Kidney (tissue), 22 donors: Measurements from ENCODE around the gene ZAR1L. TPM values are rescaled to one million over a fixed set of nuclear protein-coding genes. Genes with fewer than 3 reads are reported as not detected.
"Not testable (repeated sequence)": the region's sequence is repeated elsewhere in the genome, so short reads cannot be mapped to it uniquely, and the experiment has no call there.

Experiments
- DNase-seq, 5 donors: peaks; one replicate each; pipeline ENCODE4 v3.0.0-alpha.2; 2013 to 2020
- FAIRE-seq: peaks from 2 replicates; lab custom pipeline; 2012; peaks lifted over from hg19 to GRCh38; lab: Jason Lieb, UNC
- H3K27ac ChIP-seq, 2 donors: one replicate each; pipeline ENCODE4 v1.7.0; 2013; ENCODE audit warnings: low read depth in 2 of 2, low read length in 2 of 2, inconsistent platforms in 1 of 2
- H3K27me3 ChIP-seq: one replicate; pipeline ENCODE4 v1.7.1; 2013; ENCODE audit warnings: low read length, inconsistent platforms; ENCODE audit not compliant: control insufficient read depth, insufficient read depth
- H3K36me3 ChIP-seq, 3 donors: one replicate each; pipeline versions ENCODE4 v1.7.0 to v1.7.1; 2013; ENCODE audit warnings: low read length in 3 of 3, control low read depth in 1 of 3, inconsistent platforms in 1 of 3; ENCODE audit not compliant: insufficient read depth in 3 of 3, control insufficient read depth in 2 of 3
- H3K4me1 ChIP-seq, 3 donors: one replicate each; pipeline versions ENCODE4 v1.7.0 to v1.7.1; 2013; ENCODE audit warnings: low read length in 3 of 3, inconsistent platforms in 1 of 3, low read depth in 1 of 3; ENCODE audit not compliant: control insufficient read depth in 2 of 3, insufficient read depth in 2 of 3
- H3K4me3 ChIP-seq, 3 donors: one replicate each; pipeline versions ENCODE4 v1.7.0 to v1.8.1; 2013; ENCODE audit warnings: low read length in 3 of 3, control low read depth in 1 of 3, inconsistent platforms in 1 of 3
- H3K9ac ChIP-seq, 3 donors: one replicate each; pipeline versions ENCODE4 v1.7.0 to v1.7.1; 2013; ENCODE audit warnings: low read length in 3 of 3, control low read depth in 1 of 3, inconsistent platforms in 1 of 3
- H3K9me3 ChIP-seq, 3 donors: one replicate each; pipeline versions ENCODE4 v1.7.0 to v1.7.1; 2013; ENCODE audit warnings: low read length in 3 of 3, control low read depth in 1 of 3, inconsistent platforms in 1 of 3; ENCODE audit not compliant: control insufficient read depth in 2 of 3, insufficient read depth in 1 of 3
- CTCF ChIP-seq: IDR thresholded peaks from 3 replicates; pipeline ENCODE4 v1.5.1; 2012; ENCODE audit warnings: mild to moderate bottlenecking, moderate library complexity, borderline replicate concordance; ENCODE audit not compliant: insufficient read depth; ENCODE audit errors: extremely low read depth
- intact Hi-C: fragments of 100-400 bp; cut with DNase I; formaldehyde crosslinking; loops from one replicate; pipeline ENCODE4 v1.11.1; 2022
- long read RNA-seq, 10 donors: library from polyadenylated mRNA in 1 of 10; unstranded in 1 of 10; transcript quantifications; one replicate each; pipeline ENCODE4 v2.0.0 and lab custom pipeline, GENCODE V29; 2021 to 2026
- polyA plus RNA-seq: library from polyadenylated mRNA; stranded (reverse); fragments of 350-450 nt; fragmentation: Illumina TruSeq; extraction: RNeasy Lipid Tissue Mini Kit (QIAGEN cat#74804); gene quantifications from one replicate; pipeline ENCODE4 v1.2.3, GENCODE V29; 2014; ENCODE audit warnings: low read depth, low replicate concordance; ENCODE audit not compliant: insufficient read depth
- total RNA-seq: library from RNA; stranded (reverse); fragmentation: NEBNext Ultra II Directional; extraction: Animal tissue kit (Norgen Biotek cat#: 25700); gene quantifications from one replicate; pipeline ENCODE4 v1.2.1, GENCODE V29; 2021
- donor health status: control.
- donor health status: control.
- donor health status: control.
- donor health status: control.
- donor health status: control.
- donor health status: DM: yes; HTN: yes; CAD: no.
- donor health status: Normal renal cell carcinoma (clear cell type).

ZAR1L gene
- total RNA-seq (not detected), polyA plus RNA-seq (not detected)
- long read RNA-seq, donor 1 = 0 reads
- long read RNA-seq, donor 2 = 0 reads
- long read RNA-seq, donor 3 = 0 reads
- long read RNA-seq, donor 4 = 0 reads
- long read RNA-seq, donor 5 = 0 reads
- long read RNA-seq, donor 6 = 0 reads
- long read RNA-seq, donor 7 = 0 reads
- long read RNA-seq, donor 8 = 0 reads
- long read RNA-seq, donor 9 = 0 reads
- long read RNA-seq, donor 10 = 0 reads

GRCh38 chr13:32315238-32316027 is at the start of gene ZAR1L, which contains the start of gene BRCA2:
ZAR1L (minus strand) TSS chr13:32315363; CDS start chr13:32311925, 3,438 bp downstream.
BRCA2 (plus strand) TSS chr13:32315508; CDS start chr13:32316461, 953 bp downstream.
- no peak for TF ChIP-seq CTCF
- peak; percentile 90 to 97 (median 95) for DNase-seq
- intact Hi-C loops = no loop called here
- no peak for FAIRE-seq
- no peaks in the 10 kb centered on the region for H3K9me3 ChIP-seq
- peak within 1 kb of the TSS; percentile 96 to 98 for H3K27ac ChIP-seq
- peak within 1 kb of the TSS; percentile 64 to 98 (median 98) for H3K9ac ChIP-seq
- H3K27me3 ChIP-seq = no peaks in the 10 kb centered on the region
- peak within 1 kb of the TSS; percentile 72 to 98 (median 92) for H3K4me3 ChIP-seq
- H3K36me3 ChIP-seq = no peaks in the 10 kb centered on the region
- peaks cover 0 to 2% (median 0%) of the 10 kb centered on the region in 3 donors for H3K4me1 ChIP-seq

- Histone ChIP-seq H3K27me3 (no peaks in the 10 kb centered on the region), H3K36me3 (no peaks in the 10 kb centered on the region), H3K9ac (no peak overlapping the region), H3K9me3 (no peaks in the 10 kb centered on the region), H3K4me1 (no peaks in the 10 kb centered on the region), H3K27ac (no peak overlapping the region), H3K4me3 (no peak overlapping the region)
- FAIRE-seq (no peak), DNase-seq (no peak)
- TF ChIP-seq CTCF = no peak
- intact Hi-C loops = no loop called here
These were observed 47.4 kb upstream of the ZAR1L start for GRCh38 chr13:32362574-32362973.

- FAIRE-seq, H3K36me3 ChIP-seq, H3K4me3 ChIP-seq, H3K9ac ChIP-seq, H3K27ac ChIP-seq, H3K9me3 ChIP-seq, intact Hi-C loops, H3K27me3 ChIP-seq, H3K4me1 ChIP-seq, DNase-seq: not testable (repeated sequence)
These were observed 40.8 kb upstream of the ZAR1L start for GRCh38 chr13:32355935-32356334.

GRCh38 chr13:32354040-32354439 is 38.9 kb upstream of the ZAR1L start:
- H3K4me1 ChIP-seq = no peaks in the 10 kb centered on the region
- no peak overlapping the region for H3K4me3 ChIP-seq
- no peaks in the 10 kb centered on the region for H3K36me3 ChIP-seq
- FAIRE-seq (no peak), DNase-seq (no peak)
- H3K27me3 ChIP-seq = no peaks in the 10 kb centered on the region
- intact Hi-C loops = no loop called here
- H3K9ac ChIP-seq = no peak overlapping the region
- H3K9me3 ChIP-seq = no peaks in the 10 kb centered on the region
- no peak overlapping the region for H3K27ac ChIP-seq
- no peak for TF ChIP-seq CTCF

- DNase-seq, H3K27me3 ChIP-seq, H3K4me3 ChIP-seq, H3K36me3 ChIP-seq, H3K27ac ChIP-seq, H3K4me1 ChIP-seq, H3K9me3 ChIP-seq, FAIRE-seq, H3K9ac ChIP-seq, intact Hi-C loops: not testable (repeated sequence)
These were observed 35.8 kb upstream of the ZAR1L start for GRCh38 chr13:32350839-32351441.
